ENCODE data around the gene D2HGDH. TPM values are rescaled to one million over a fixed set of nuclear protein-coding genes. Genes with fewer than 3 reads are reported as not detected.

Gene D2HGDH
- total and polyA plus RNA-seq, 2 experiments from 2014 or later = 3.7 to 17.3 TPM

DNA sequence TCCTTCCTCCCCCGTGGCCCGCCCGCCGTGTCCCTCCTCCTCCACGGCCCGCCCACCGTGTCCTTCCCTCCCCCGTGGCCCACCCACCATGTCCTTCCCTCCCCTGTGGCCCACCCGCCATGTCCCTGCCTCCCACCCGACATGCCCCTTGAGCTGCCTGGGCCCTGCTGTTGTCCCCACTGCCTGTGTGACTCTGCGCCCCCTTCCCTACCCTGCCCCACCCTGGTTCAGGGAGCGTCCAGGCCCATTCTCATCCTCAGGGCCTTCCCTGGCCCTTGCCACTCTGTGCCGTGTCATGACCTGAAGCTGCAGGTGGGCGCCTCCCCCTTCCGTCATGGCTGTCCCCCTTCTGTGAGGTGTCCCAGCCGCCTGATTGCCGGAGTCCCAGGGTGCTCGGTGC lies 20.7 kb downstream of the D2HGDH start:
- H3K27me3 ChIP-seq (ENCODE audit: insufficient read depth) = no peaks in the 10 kb centered on the region
- no peaks in the 10 kb centered on the region for H3K4me1 ChIP-seq (ENCODE audit: insufficient read depth)
- ATAC-seq (no peak), DNase-seq (ENCODE audit: low spot score) (no peak)
- TF ChIP-seq NANOG (IDR thresholded peaks at IDR 0.05; ENCODE audit: borderline replicate concordance) (no peak), POLR2AphosphoS5 (IDR thresholded peaks at IDR 0.05; ENCODE audit: low read depth) (no peak), JUNB (IDR thresholded peaks at IDR 0.05; ENCODE audit: unreplicated experiment) (no peak), CREB1 (CRISPR knock-in tag; IDR thresholded peaks at IDR 0.05; ENCODE audit: low read depth) (no peak), ZNF331 (CRISPR knock-in tag; IDR thresholded peaks at IDR 0.05; ENCODE audit: low read depth) (no peak), EZH2phosphoT487 (IDR thresholded peaks at IDR 0.05; ENCODE audit: unreplicated experiment) (no peak)
- TF ChIP-seq, protein P1, sequence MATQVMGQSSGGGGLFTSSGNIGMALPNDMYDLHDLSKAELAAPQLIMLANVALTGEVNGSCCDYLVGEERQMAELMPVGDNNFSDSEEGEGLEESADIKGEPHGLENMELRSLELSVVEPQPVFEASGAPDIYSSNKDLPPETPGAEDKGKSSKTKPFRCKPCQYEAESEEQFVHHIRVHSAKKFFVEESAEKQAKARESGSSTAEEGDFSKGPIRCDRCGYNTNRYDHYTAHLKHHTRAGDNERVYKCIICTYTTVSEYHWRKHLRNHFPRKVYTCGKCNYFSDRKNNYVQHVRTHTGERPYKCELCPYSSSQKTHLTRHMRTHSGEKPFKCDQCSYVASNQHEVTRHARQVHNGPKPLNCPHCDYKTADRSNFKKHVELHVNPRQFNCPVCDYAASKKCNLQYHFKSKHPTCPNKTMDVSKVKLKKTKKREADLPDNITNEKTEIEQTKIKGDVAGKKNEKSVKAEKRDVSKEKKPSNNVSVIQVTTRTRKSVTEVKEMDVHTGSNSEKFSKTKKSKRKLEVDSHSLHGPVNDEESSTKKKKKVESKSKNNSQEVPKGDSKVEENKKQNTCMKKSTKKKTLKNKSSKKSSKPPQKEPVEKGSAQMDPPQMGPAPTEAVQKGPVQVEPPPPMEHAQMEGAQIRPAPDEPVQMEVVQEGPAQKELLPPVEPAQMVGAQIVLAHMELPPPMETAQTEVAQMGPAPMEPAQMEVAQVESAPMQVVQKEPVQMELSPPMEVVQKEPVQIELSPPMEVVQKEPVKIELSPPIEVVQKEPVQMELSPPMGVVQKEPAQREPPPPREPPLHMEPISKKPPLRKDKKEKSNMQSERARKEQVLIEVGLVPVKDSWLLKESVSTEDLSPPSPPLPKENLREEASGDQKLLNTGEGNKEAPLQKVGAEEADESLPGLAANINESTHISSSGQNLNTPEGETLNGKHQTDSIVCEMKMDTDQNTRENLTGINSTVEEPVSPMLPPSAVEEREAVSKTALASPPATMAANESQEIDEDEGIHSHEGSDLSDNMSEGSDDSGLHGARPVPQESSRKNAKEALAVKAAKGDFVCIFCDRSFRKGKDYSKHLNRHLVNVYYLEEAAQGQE (IDR thresholded peaks at IDR 0.05; ENCODE audit: unreplicated experiment) = no peak
- TF ChIP-seq, protein P2, sequence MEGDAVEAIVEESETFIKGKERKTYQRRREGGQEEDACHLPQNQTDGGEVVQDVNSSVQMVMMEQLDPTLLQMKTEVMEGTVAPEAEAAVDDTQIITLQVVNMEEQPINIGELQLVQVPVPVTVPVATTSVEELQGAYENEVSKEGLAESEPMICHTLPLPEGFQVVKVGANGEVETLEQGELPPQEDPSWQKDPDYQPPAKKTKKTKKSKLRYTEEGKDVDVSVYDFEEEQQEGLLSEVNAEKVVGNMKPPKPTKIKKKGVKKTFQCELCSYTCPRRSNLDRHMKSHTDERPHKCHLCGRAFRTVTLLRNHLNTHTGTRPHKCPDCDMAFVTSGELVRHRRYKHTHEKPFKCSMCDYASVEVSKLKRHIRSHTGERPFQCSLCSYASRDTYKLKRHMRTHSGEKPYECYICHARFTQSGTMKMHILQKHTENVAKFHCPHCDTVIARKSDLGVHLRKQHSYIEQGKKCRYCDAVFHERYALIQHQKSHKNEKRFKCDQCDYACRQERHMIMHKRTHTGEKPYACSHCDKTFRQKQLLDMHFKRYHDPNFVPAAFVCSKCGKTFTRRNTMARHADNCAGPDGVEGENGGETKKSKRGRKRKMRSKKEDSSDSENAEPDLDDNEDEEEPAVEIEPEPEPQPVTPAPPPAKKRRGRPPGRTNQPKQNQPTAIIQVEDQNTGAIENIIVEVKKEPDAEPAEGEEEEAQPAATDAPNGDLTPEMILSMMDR (conservative IDR thresholded peaks at IDR 0.05; ENCODE audit: low read depth in 2 of 2) = no peak
- TF ChIP-seq, protein P3, sequence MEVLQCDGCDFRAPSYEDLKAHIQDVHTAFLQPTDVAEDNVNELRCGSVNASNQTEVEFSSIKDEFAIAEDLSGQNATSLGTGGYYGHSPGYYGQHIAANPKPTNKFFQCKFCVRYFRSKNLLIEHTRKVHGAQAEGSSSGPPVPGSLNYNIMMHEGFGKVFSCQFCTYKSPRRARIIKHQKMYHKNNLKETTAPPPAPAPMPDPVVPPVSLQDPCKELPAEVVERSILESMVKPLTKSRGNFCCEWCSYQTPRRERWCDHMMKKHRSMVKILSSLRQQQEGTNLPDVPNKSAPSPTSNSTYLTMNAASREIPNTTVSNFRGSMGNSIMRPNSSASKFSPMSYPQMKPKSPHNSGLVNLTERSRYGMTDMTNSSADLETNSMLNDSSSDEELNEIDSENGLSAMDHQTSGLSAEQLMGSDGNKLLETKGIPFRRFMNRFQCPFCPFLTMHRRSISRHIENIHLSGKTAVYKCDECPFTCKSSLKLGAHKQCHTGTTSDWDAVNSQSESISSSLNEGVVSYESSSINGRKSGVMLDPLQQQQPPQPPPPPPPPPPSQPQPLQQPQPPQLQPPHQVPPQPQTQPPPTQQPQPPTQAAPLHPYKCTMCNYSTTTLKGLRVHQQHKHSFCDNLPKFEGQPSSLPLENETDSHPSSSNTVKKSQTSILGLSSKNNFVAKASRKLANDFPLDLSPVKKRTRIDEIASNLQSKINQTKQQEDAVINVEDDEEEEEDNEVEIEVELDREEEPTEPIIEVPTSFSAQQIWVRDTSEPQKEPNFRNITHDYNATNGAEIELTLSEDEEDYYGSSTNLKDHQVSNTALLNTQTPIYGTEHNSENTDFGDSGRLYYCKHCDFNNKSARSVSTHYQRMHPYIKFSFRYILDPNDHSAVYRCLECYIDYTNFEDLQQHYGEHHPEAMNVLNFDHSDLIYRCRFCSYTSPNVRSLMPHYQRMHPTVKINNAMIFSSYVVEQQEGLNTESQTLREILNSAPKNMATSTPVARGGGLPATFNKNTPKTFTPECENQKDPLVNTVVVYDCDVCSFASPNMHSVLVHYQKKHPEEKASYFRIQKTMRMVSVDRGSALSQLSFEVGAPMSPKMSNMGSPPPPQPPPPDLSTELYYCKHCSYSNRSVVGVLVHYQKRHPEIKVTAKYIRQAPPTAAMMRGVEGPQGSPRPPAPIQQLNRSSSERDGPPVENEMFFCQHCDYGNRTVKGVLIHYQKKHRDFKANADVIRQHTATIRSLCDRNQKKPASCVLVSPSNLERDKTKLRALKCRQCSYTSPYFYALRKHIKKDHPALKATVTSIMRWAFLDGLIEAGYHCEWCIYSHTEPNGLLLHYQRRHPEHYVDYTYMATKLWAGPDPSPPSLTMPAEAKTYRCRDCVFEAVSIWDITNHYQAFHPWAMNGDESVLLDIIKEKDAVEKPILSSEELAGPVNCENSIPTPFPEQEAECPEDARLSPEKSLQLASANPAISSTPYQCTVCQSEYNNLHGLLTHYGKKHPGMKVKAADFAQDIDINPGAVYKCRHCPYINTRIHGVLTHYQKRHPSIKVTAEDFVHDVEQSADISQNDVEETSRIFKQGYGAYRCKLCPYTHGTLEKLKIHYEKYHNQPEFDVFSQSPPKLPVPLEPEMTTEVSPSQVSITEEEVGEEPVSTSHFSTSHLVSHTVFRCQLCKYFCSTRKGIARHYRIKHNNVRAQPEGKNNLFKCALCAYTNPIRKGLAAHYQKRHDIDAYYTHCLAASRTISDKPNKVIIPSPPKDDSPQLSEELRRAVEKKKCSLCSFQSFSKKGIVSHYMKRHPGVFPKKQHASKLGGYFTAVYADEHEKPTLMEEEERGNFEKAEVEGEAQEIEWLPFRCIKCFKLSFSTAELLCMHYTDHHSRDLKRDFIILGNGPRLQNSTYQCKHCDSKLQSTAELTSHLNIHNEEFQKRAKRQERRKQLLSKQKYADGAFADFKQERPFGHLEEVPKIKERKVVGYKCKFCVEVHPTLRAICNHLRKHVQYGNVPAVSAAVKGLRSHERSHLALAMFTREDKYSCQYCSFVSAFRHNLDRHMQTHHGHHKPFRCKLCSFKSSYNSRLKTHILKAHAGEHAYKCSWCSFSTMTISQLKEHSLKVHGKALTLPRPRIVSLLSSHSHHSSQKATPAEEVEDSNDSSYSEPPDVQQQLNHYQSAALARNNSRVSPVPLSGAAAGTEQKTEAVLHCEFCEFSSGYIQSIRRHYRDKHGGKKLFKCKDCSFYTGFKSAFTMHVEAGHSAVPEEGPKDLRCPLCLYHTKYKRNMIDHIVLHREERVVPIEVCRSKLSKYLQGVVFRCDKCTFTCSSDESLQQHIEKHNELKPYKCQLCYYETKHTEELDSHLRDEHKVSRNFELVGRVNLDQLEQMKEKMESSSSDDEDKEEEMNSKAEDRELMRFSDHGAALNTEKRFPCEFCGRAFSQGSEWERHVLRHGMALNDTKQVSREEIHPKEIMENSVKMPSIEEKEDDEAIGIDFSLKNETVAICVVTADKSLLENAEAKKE (CRISPR knock-in tag; IDR thresholded peaks at IDR 0.05) = no peak
- peaks cover 2% of the 10 kb centered on the region for H3K27me3 Mint-ChIP-seq (ENCODE audit: insufficient read depth, low read depth, poor library complexity)
- no peak overlapping the region for H3K27ac ChIP-seq (ENCODE audit: low read depth)
- no peak overlapping the region for H3K4me2 ChIP-seq
- H3K4me1 Mint-ChIP-seq = no peaks in the 10 kb centered on the region
- no peak overlapping the region for H3K4me3 ChIP-seq
- no peaks in the 10 kb centered on the region for H3K79me2 ChIP-seq (replicated peaks; ENCODE audit: insufficient read depth)
- H2AFZ ChIP-seq = no peak overlapping the region
- H3F3A ChIP-seq (replicated peaks; ENCODE audit: low read depth) = 0 out of 2 replicates have a peak, but pooled peaks cover 2% of the 10 kb centered on the region
- H4K20me1 ChIP-seq (replicated peaks; ENCODE audit: insufficient read depth) = no peaks in the 10 kb centered on the region
- no peaks in the 10 kb centered on the region for H3K9me2 ChIP-seq (ENCODE audit: insufficient read depth)
- peaks cover 10% of the 10 kb centered on the region for H3K9me3 Mint-ChIP-seq
- H3K36me3 Mint-ChIP-seq (ENCODE audit: low read depth) = peaks cover 18% of the 10 kb centered on the region
- H3K4me3 Mint-ChIP-seq = no peak overlapping the region
- H3K27ac Mint-ChIP-seq = no peak overlapping the region
- H3K36me3 ChIP-seq (ENCODE audit: insufficient read depth) = no peaks in the 10 kb centered on the region
